HG03135 (cell line): ENCODE results near the gene SMPX.

Experiments
- ATAC-seq: cut with Tn5 transposase; IDR thresholded peaks from one replicate; pipeline ENCODE4 v1.9.1; 2021; ENCODE audit warnings: mild to moderate bottlenecking, moderate library complexity; ENCODE audit not compliant: unreplicated experiment

SMPX gene

DNA sequence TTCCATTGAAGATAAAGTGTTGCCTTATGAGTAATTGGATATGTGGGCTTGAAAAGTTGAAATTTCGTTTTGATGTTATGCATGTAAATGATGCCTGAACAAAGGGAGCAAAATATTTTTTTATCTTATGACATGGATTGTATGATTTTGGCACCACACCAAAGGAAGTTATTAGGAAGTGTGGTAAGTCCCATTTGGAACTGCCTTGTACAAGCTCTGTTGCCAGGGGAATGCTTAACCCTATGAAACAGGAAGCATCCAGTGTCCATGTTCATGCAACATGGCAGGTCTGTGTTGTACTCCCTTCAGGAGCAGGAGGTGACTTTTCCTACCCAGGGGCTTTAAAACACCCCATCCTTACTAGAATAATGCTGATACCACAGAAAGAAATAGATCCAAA, 13.2 kb downstream of the SMPX start:
- ATAC-seq = no peak

DNA sequence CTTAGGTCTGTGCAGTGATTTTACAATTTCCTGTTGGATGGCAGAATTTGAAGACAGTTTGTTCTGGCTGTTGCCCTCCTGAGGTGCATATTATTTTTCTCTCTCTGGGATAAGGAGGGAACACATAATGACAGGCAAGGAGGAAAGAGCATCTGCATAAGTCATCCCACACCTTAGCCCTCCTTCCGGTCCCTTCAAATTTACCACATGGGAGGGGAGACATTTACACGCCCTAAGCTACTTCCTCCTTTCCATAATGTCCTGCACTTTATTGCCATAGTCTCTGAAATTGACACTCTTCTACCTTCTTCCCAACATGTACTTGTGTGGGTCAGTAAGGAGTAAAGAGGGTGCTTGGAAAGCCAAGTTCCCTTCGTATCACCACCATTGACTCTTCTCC, 13.9 kb downstream of the SMPX start:
- no peak for ATAC-seq

DNA sequence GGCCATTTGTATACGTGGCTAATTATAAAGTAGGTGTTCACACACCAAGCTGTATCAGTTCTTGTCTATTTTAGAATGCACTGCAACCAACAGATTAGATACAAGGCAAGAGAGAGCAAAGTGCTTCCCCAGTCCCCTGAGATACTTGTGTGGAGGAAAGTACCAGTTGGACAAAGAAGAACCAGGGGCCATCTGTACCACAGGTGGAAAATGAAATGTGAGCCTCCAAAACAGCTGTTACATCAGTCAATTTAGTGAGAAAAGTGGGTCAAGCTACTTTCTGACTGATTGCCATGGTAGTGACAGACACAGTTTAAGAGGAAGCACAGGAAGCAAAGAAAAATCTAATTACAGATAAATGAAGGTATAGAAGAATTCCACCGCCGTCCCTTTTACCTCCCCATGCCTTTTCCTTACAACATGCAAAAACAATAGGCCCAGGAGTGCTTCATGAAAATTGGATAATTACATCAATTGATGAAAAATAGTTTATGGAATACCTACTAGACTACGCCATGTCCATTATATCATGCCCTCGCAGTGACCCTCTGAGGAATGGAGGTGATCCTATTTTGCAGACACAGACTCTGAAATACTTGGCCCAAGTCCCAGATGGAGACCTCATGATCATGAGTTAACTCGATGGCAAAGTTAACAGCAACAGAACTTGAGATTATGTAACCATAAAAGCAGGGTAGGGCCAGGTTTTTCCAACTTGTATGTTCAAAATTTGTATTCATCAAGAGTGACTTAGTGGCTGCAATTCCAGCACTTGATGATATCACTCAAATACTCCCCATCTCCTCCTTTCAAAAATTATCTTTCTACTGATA, 15.8 kb downstream of the SMPX start:
- ATAC-seq = no peak

DNA sequence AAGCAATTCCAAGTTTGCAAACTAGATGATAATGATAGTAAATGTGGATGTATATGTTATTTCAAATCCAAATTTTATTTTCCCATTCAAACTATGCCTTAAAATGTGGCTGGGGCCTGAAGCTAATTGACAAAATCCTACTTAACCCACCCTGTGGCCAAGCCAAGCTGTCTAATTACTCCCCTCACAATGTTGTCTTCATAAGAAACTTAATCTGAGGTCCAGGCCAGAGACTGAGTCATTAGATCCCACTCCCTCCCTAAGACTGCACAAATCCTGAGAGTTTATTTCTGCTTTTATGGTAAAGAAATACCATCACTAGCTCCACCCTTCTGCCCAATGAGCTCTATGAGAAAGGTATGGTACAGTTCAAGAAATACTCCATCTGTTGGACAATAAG, 16.6 kb downstream of the SMPX start:
- ATAC-seq = no peak

DNA sequence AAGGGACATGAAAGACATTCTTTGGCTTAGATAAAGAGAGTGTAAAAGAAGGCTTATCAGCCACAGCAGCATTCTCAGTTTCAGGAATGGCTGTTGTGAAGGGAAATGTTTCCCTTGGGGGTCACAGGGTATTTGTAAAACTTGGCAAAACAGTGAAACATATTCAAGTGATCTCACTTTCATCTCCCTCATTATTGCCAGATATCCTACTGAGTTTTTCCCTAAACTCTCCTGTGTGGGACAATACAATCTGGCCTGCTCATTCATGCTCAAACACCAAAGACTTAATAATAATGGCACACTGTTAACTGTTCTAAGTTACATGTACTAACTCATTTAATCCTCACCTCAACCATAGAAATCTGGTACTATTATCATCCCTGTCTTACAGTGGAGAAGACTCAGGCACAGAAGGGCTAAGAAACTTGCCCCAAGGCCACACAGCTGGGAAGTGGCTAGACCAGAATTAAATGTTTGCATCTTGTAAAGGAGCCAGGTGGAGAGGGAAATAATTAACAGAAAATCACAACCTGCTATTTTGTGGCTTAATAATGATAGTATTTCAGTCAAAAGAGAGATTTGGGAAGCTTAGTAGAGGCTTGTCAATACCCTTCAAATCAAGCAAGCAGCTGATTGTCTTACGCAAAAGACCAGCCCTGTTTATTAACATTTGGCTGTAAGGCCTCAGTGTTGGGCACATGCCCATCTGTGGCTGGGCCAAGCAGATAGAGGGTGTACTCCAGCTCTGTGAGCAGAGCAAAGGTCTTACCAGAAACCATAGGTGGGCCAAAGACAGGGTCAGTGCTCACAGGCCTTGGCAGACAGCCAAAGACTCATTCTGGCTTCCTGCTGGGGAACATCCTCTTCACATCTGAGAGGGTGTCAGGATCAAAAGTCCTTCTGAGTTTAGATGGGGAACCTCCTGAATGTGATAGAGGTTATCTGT, 17.3 kb downstream of the SMPX start:
- ATAC-seq = no peak

DNA sequence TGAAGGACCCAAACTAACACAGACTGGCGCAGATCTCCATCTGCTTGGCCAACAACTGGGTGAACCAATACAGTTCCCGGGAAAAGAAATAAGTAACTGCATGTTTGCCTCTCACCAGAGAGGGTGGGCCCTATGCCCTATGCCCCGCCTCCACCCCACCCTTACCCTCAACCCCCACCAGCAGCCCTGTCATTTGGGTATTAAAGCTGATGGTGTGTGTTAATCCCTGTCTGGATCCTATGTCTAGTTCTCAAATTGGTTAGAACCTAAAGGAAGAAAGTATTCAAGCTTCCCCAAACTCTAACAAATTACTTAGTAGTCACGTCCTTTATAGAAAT, 19.0 kb downstream of the SMPX start:
- no peak for ATAC-seq

DNA sequence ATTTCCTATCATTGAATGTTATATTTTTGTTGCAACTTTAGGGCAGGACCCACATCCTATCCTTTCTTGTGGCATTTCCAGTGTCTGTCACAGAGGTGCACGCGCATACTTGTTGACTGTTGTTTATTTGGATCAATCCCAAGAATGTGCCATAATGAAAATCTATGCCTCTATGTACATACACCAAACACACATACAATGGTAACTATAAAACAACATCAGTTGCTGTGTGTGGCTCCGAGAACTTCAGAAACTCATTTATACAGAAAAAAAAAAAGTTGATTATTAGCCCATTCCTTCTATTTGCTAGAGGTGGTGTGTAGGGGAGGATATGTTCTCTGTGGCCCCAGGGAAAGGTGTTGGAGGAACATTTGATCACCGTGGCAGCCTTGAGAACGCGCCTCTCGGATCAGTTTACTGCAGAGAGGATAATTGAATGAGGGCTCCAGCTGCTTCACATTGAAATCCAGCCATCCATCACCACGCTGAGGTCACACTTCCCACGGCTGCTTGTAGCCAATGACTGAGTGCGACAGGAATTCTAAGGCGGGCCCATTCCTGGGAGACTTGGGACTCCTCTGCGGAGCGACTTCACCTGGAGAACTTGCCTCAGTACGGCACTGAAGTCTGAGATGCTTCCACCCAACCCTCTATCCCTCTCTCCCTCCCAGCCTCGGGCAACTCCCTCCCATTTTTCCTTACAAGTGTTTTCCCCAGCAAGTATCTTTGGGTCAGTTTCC, 19.5 kb downstream of the SMPX start:
- no peak for ATAC-seq

DNA sequence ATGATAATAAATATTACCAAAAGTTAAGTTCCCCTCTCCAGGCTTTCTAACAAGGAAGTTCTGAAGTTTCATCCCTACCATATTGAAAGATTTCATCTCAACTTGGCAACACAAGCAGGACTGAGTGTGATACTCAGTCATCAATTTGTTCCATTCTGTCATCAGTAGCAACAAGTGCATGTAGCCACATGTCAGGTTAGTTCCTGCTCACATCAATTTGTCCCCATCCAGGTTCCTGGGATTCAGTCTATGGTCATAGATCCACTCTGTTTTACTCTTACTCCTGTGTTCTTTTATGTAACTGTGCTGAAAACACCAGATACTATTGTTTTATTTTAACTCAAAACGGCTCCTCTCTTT, 22.2 kb downstream of the SMPX start:
- no peak for ATAC-seq

DNA sequence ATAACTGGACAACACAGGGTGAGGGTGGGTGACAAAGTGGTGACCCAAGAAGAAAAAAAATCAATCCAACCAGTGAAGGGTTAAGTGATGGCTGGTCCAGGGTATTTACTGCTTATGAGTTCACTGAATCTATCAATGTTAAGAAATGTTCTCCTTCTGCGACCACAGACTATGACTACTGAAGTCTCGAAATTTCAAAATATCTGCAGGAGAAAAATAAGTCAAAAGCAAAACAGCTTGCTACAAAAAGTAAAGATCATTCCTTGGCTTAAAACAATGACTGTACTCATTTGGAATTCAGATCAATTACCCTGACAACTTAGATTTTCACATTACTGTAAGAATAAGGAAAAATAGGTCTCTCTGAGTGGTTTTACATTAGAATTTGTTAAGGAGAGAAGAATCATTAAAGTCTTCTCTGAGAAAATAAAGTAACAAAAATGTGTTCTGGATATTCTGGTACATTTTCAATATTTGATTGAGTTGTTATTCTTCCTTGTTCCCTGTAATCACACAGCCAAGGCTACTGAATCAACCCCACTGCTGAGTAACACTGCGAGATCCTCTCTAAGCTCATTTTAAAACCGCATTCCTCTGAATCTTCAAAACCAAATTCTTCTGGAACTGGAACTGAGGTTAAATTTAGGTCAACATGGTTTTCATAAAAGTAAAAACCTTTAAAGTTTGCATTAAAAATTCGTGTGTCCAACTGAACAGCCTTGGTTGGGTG, 22.7 kb downstream of the SMPX start:
- no peak for ATAC-seq

DNA sequence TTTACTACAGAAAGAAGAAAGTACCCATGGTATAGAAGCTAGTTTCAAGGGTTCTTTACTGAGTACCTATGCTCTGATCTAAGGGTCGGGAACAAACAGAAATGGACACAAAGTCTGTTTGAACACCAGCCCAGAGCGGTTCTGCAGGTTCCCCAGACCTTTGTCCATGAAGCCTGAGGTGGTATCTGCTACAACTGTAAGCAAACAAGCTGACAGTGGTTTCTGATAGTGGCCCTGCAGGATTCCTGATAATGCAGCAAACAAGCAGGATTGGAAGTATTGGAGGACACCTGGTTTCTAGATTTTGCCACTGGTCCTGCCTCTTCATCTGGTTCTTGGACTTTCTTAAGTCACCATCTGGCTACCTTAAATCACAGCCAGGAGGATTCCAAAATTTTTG, 23.7 kb downstream of the SMPX start:
- ATAC-seq = no peak

DNA sequence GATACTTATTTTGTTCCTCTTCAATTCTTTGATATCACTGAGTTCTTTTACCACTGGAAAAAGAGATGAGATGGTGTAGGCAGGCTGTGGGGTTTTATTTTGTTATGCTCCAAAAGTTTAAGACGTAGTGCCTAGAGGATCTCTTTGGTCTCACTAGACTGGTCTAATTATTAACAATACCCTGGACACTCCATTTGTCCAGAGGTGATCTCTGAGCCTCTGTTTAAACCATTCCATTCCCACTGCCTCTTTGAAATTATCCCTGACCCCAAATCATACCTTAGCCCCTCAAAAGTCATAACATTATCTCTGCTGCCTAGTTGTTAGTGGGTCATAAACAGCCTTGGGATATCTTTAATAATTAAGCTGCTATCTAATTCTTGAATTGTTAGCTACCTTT, 24.2 kb downstream of the SMPX start:
- ATAC-seq = no peak

DNA sequence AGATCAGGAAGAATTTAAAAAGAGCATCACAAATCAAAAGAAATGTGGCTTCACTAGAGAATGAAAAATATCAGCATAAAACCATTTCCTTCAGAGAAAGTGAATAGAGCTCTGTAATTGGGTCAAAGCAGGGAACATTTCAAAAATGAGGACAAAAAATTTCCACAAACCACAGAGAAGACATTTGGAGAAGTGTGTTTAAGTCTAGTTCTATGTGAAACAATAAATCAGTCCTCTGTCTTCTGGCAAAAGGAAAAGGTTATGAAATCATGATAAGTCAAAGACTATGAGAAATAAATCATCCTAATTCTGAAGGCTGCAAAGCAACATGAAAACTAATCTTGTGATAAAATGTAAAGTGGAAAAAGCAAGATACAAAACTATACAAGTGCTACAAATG, 27.9 kb downstream of the SMPX start:
- ATAC-seq = no peak

DNA sequence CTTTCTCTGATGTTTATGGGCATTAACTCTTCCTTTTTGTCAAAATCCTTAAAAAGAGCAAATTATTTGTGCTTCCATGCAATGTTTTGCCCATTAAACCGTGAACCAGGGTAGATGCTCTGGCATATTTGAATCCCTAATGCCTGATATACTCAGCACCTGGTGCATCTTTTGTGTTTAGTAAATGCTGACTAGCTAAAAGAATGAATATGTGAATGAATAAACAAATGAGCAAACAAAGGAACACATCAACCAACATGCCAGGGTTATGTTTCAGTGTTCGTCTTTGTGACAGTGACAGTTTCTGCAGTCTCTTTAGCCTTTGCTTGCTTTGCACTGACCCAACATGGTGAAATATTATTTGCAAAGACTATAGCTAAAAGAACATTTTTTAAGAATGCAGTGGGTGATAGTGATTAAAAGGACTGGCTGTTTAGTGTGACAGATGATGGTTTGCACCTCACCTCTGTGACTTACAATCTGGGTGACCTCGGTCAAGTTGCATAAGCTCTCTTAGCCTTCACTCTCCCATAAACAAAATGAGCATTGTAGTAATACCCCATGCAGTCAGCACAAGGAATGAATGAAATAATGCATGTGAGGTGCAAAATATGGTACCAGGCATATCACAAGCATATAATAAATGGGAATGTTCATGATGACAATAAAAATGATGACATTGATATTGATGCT, 29.5 kb downstream of the SMPX start:
- ATAC-seq = no peak

DNA sequence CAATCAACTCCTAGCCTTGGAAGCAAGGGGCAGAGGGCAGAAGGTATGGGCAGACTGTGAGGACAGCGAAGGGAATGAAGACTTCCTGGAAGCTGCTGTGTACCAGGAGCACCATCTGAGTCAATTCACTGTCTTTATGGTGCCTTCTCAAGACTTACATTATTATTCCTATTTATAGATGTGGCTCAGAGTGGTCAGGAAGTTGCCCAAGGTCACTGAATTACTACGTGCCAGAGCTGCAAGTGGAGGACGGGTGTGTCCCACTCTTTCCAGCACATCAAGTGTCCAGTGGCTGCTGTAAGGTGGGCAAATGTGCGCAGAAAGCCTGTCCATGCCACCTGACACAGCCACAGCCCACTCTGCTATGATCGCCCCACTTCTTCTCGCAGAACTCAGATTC, 32.0 kb downstream of the SMPX start:
- ATAC-seq = no peak

DNA sequence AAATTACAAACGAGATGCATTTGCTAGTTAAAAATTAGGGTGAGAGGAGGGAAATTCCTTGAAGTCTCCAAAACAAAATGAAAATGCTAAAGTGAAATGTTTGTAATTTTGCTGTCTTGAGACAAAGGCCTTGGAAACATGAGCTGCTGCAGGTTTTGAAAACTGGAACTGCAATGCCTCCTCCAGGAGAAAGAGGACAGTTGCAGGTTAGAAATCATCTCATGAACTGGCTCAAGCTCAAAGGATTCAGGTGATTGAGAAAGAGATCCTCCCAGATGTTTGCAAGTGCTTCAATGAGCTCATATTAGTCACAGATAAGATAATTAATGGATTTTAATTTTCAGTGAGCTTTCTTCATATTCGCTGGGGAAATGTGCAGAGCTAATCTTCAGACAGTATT, 32.4 kb downstream of the SMPX start:
- no peak for ATAC-seq

DNA sequence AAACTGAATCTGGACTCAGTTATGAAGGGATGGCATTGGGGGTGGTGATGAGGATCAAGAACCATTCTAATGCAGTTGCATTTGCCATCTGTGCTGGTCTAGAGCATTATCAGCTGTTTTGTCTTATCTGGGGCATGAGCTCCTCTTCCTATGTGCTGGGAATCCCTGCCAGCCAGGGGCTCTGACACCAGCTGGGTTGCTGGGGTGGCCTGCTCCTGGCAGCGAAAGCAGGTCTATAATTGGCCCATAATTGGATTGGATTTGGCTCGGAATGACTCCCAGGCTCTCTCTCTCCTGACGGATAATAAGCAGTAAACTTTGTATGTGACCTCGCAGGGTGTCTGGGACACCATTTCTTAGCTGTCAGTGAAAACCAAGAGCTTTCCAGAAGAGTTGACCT, 34.1 kb downstream of the SMPX start:
- ATAC-seq = no peak

DNA sequence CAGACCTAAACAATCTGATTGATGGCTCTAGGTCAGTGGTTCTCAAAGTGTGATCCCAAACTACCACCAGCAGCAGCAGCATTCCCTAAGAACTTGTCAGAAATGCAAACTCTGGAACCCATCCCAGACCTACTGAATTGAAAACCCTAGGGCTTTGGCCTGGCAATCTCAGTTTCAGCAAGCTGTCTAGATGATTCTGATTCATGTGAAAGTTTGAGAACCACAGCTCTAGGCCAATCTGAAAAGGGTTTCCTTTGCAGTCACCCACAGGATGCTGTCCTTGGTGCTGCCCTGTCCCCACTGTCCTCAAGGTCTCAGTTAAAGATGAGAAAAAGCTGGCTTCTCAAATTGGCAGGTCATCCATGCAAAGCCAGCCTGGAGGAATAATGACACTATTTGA, 34.8 kb downstream of the SMPX start:
- ATAC-seq = no peak

DNA sequence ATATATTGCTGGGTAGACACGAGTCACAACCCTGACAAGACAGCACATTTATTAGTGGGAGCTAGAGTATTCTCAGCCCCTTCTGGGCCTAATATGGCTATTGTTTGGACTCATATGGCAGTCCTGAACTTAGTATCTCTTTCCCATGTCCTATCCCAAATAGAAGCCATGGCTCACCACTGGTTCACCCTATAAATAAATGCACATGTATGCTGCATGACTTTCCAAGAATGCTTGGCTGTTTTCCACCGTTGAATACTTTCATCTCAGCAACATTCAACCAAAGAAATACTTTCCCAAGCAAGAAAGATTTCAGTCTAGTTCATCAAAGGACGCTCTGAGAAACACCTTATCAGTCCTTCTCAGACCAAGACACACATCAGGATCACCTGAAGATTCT, 36.7 kb downstream of the SMPX start:
- no peak for ATAC-seq

DNA sequence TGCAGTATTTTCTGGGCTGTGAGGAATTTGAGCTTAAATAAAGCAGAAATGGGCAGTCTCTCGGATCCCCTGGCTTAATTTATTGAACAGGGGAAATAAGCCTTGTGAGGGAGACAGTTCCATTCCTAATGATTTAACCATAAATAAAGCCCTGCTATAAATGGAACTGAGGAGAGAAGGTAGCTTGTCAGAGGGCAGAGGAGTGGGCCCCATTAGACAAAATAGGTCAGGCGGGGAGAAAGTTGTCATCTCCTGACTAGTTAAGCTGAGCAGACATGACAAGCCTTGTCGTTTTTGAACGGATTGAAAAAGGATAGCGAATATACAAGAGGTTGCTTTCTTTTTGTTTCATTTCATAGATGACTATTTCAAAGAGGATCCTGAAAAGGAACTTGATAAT, 39.3 kb downstream of the SMPX start:
- no peak for ATAC-seq

DNA sequence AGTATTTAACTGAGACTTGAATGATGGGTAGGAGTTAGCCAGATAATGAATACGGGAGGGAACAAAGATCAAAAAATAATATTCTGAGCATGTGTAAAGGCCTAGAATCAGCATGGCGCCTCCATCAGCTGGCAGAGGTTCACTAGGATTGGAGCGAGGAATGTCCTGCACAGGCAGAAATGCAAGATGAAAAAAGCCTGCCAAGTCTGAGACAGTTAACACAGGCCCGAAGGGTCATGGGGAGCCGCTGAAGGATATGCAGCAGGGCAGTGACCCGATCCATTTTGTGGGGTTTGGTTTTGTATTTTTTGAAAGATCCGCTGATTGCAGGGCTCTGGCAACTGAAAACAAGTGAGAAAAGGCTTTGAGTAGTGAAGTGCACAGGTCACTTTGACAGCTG, 40.1 kb downstream of the SMPX start:
- no peak for ATAC-seq
